ENCODE results near the gene TMPRSS2.

DNA sequence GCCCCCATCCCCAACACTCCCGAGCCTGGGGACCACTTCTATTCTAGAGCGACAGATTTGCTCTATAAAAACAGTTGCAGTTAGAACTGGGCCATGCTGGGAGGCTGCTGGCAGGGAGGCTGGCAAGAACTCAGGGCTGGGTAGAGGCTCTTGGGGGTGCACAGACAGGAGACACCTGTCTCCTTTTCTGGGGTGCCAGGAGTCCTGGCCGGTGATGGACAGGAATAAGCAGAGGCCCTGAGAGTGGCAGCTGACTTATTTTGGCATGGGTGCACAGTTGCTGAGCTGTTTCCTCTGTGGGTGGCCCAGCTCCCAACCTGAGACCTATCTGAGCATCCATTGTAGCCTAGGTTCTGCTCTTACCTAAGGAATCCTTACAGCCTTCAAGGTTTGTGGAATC is 39.2 kb upstream of the TMPRSS2 start:
- no peak for TF ChIP-seq POLR2A (IDR thresholded peaks at IDR 0.05)
- TF ChIP-seq, protein P1, sequence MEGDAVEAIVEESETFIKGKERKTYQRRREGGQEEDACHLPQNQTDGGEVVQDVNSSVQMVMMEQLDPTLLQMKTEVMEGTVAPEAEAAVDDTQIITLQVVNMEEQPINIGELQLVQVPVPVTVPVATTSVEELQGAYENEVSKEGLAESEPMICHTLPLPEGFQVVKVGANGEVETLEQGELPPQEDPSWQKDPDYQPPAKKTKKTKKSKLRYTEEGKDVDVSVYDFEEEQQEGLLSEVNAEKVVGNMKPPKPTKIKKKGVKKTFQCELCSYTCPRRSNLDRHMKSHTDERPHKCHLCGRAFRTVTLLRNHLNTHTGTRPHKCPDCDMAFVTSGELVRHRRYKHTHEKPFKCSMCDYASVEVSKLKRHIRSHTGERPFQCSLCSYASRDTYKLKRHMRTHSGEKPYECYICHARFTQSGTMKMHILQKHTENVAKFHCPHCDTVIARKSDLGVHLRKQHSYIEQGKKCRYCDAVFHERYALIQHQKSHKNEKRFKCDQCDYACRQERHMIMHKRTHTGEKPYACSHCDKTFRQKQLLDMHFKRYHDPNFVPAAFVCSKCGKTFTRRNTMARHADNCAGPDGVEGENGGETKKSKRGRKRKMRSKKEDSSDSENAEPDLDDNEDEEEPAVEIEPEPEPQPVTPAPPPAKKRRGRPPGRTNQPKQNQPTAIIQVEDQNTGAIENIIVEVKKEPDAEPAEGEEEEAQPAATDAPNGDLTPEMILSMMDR (IDR thresholded peaks at IDR 0.05), result no peak

Measured in lower leg skin (tissue), 3 donors.